Umbilical cord (tissue), 2 donors: ENCODE measurements around the gene DST. TPM values are rescaled to one million over a fixed set of nuclear protein-coding genes. Genes with fewer than 3 reads are reported as not detected.

Experiments
- DNase-seq: peaks from one replicate; pipeline ENCODE4 v3.0.0-alpha.2; 2015; ENCODE audit warnings: low spot score
- total RNA-seq: library from RNA; depleted of rRNA; stranded (reverse); fragments of >200 nt; gene quantifications from one replicate; pipeline ENCODE4 v1.2.3, GENCODE V29; 2014; ENCODE audit warnings: low replicate concordance; ENCODE audit not compliant: insufficient read depth

DST gene
- total RNA-seq, 1 donor from 2014 or later, result 326 TPM

DNA sequence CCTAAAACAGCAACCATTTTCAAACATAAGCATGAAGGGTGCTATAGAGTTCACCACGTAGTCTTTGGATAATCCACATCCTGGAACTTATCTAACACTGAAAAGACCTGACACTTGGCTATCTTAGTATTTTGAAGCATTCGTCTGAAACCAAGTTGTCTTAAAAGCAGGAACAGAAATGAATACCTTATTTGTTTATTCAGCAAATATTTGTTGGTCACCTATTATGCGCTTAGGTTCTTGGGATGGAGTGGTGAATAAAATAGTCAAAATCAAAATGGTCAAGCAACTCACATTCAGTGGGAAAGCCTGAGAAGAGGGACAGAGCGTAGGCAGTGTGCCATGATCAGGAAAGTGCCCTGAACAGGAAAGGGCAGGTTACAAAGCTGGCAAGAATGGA is 206.9 kb downstream of the DST start:
- DNase-seq, result no peak

GRCh38 chr6:56435326-56435725 is 207.4 kb downstream of the DST start:
- DNase-seq, result no peak

GRCh38 chr6:56434606-56435005 is 208.1 kb downstream of the DST start:
- no peak for DNase-seq

GRCh38 chr6:56433119-56433518 is 209.6 kb downstream of the DST start:
- no peak for DNase-seq

DNA sequence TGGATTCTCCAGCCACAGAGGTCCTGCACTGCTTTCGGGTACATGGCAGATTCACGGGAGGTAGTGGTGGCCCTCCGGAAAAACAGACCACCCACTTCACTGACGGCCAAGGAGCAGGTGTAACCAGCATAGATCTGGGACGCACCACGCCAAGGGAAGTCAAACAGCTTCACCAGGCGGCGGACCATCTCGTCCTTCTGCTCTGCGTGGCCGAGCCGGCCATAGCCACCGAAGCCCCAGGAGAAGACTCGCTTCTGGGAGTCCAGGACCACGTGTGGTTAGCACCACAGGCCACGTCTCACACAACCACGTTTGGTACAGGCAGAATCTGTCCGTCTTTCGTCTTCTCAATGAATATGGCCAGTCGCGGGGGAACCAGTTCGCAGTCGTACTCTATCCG is 210.5 kb downstream of the DST start:
- no peak for DNase-seq

- no peak for DNase-seq
These were observed 211.8 kb downstream of the DST start for GRCh38 chr6:56430629-56431600.

DNA sequence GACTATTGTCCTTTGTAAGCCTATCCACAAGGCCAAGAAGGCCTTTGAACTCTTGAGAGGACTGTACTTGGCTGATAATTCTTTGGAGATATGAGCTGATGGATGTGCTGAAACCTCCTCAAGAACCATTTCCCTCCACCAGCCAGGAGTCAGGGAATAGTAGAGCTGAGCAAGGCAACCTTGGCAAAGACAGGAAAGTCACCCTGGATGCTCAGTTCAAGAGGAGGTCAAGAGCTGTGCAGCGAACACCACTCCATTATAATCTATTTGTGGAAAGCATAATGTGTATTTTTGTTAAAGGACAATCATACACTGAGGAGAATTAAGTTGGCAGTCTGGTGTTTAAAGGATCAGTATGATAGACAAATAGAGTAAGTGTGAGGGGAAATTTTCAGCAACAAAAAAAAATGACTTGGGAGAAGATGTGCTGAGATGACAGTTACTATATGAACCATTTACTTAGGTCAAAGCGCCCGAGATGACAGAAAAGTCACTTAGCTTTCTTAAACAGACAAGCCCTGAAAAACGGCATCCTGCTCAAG is 218.1 kb downstream of the DST start:
- DNase-seq, result no peak

- DNase-seq, result no peak
These were observed 218.6 kb downstream of the DST start for GRCh38 chr6:56424064-56424463.

GRCh38 chr6:56420296-56420695 is 222.4 kb downstream of the DST start:
- DNase-seq, result peak; percentile 32

GRCh38 chr6:56419191-56419590 is 223.5 kb downstream of the DST start:
- DNase-seq, result no peak

- DNase-seq, result no peak
These were observed 224.9 kb downstream of the DST start for GRCh38 chr6:56417823-56418222.

- DNase-seq, result no peak
These were observed 226.4 kb downstream of the DST start for GRCh38 chr6:56416247-56416646.

- DNase-seq, result no peak
These were observed 233.7 kb downstream of the DST start for GRCh38 chr6:56408976-56409375.
